SK-N-MC (cell line): ENCODE measurements around the gene PINLYP.

ENCODE experiments used
- EZH2 ChIP-seq: fragments of 200-600 bp; sonication (generic); IDR thresholded peaks from one replicate; pipeline ENCODE4 v1.6.1; 2017; ENCODE audit warnings: antibody characterized with exemption
- POLR2AphosphoS5 ChIP-seq: IDR thresholded peaks from 2 replicates; pipeline ENCODE4 v1.6.1; 2012; ENCODE audit warnings: mild to moderate bottlenecking, low read depth, low read length, borderline replicate concordance

DNA sequence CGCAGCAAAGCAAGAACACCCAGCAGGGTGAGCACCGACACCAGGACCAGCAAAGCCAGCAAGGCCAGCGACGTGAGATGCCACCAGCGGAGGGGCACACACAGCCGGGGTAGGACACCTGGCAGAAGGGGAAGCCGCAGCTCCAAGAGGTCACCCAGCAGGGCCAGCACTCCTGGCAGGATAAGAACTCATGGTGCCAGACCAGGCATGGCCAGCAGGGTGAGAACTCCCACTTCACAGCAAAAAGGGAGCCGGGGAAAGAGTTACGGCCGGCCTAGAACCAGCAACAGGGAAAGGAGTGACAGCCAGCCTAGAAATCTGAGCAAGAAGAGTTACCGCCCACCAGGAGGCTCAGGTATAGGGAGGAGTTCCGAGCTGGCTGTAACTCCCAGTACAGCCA is 36.8 kb downstream of the PINLYP start:
- TF ChIP-seq POLR2AphosphoS5: no peak
- TF ChIP-seq EZH2: no peak
